ENCODE data around the gene SRGAP1.
"Not testable (repeated sequence)": the region's sequence is repeated elsewhere in the genome, so short reads cannot be mapped to it uniquely, and the experiment has no call there.

Gene SRGAP1

DNA sequence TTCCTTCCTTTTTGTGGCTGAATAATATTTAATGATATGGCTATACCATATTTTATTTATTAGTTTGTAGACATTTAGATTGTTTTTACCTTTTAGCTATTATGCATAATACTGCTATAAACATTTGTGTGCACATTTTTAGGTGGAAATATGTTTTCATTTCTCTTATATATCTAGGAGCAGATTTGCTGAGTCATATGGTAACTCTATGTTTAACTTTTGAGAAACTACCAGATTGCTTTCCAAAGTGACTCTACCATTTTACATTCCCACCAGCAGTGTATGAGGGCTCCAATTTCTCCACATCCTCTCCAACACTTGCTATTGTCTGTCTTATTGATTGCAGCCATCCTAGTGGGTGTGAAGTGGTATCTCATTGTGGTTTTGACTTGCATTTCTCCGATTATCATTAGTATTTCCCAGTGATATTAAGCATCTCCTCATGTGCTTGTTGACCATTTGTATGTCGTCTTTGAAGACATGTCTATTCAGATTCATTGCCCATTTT, 217.4 kb downstream of the SRGAP1 start:
- DNase-seq, result no peak

DNA sequence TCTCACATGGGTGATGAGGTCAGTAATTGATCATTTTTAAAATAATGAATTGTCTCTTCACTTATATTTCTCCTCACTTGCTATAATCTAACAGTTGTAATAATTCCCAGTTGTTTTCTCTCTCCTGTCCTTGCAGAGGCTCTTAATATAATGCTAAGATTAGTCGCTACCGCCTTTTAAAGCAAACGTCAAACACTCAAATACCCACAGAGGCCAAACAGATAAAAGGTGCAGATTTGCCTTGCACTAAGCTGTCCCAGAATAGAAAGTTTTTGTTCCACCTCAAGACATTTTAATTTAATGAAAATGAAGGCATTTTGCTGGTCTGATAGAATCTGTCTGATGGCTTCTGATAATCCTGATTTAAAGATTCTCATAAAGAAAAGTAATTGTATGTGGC, 218.6 kb downstream of the SRGAP1 start:
- DNase-seq, result no peak

- no peak for DNase-seq
Measured at GRCh38 chr12:64064240-64064639, 219.7 kb downstream of the SRGAP1 start.

- DNase-seq, result no peak
Measured at GRCh38 chr12:64064706-64065105, 220.2 kb downstream of the SRGAP1 start.

DNA sequence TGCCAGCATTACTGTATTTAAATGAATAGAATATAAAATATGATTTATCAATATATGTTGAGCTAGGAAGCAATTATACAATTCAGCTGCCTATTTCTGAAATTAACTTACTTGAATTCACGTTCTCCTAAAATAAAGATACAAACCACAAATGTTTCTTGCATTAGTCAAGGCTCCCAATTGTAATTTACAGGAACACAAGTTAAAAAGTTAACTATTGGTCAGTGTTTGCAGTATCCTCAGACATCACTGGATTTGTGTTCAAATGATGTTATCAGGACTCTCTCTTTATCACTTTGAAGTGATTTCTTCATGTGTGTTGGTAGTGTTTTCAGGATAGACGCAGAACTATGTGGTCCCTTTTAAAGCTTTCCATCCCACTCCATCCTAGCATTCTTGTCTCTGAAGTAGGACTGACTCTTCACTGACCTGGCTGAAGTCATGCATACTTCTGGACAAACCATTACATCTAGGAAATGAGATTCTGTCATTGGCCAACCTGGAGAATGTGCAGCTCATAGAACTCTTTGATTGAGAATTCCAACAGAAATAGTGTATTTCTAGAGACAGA, 221.5 kb downstream of the SRGAP1 start:
- no peak for DNase-seq

- DNase-seq, result no peak
Measured at GRCh38 chr12:64066776-64067175, 222.3 kb downstream of the SRGAP1 start.

- DNase-seq, result no peak
Measured at GRCh38 chr12:64070454-64070853, 226.0 kb downstream of the SRGAP1 start.

- no peak for DNase-seq
Measured at GRCh38 chr12:64072916-64073575, 228.5 kb downstream of the SRGAP1 start.

- DNase-seq, result not testable (repeated sequence)
Measured at GRCh38 chr12:64076565-64076964, 232.1 kb downstream of the SRGAP1 start.

- DNase-seq, result no peak
Measured at GRCh38 chr12:64077922-64078321, 233.4 kb downstream of the SRGAP1 start.

GRCh38 chr12:64080319-64081007, 236.0 kb downstream of the SRGAP1 start:
- DNase-seq, result no peak

DNA sequence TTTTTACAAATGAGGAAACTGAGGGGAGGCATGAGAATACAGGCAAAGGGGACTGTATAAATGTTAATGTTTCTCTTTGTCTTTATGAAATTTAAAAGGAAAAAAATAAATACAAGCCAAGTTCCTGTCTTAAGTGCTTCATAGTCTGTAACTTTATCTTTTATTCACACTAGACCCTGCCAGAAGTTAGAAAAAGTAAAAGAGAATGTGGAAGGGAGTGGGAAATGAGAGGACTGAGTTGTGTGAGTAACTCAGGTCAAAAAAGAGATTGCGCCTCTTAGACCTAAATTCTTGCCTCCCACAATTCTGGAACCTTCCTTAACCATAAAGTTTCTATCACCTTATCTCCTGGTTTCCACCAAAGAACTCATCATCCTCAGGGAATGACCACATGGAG, 236.5 kb downstream of the SRGAP1 start:
- DNase-seq, result no peak

- DNase-seq, result no peak
Measured at GRCh38 chr12:64082116-64082515, 237.6 kb downstream of the SRGAP1 start.

GRCh38 chr12:64082866-64083268, 238.4 kb downstream of the SRGAP1 start:
- DNase-seq, result no peak

DNA sequence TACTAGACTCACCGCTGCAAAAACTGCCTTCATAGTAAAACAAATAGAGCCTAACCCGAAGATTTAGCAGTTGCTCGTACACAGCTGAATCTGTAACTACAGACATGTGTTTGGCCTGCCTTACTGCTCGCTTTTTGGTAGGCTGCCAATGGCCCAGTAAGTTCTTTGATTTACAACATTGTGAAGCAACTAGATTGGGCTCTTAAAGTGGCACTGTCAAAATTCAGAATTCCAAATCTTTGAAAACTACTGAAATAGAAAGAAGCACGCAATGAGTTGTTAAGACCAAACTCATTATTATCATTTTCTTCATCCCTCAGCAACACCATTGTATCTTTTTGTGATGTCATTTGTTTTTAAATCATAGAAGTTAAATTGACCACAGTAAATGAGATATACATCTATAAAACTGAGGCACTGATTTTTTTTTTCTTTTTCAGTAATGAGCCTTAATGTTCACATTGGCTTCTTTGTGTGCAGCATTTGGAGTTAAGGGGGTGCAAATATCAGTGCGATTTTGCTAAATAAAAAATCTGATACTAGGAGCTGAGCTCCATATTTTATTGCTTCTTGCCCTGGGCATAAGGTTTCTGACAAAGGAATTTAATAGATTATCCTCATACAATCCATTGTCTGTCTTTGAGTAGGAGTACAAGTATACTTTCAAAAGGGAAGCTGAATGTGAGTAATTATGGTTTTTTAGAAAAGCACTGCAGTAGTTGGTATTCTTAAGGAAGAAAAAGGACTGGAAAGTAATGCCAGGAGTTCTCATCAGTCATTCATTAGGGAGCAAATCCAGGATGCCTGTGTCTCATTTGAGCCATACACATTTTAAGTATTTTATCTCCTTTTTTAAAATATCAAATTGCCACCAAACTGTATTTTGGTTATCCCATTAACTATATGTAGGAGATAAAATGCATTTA, 239.0 kb downstream of the SRGAP1 start:
- DNase-seq, result no peak

GRCh38 chr12:64085154-64085553, 240.7 kb downstream of the SRGAP1 start:
- DNase-seq, result no peak

- no peak for DNase-seq
Measured at GRCh38 chr12:64085996-64086395, 241.5 kb downstream of the SRGAP1 start.

DNA sequence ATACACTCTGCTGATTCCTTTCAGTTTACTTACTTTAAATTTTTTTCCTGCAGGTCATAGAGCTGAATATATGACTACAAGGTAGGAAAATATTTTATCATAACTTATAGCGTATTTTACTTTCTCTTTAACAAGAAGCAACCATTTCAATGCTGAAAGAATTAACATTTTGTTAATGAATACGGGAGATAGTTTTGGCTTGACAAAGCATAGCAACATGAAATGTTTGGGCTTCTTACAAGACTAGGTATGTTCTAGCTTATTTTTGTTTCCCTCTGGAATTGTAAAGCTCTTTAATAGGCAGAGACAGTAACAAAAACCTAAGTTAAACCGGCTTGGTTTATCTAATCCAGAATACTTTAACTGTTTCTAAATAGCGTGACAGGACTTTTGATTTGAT, 242.4 kb downstream of the SRGAP1 start:
- DNase-seq, result no peak

DNA sequence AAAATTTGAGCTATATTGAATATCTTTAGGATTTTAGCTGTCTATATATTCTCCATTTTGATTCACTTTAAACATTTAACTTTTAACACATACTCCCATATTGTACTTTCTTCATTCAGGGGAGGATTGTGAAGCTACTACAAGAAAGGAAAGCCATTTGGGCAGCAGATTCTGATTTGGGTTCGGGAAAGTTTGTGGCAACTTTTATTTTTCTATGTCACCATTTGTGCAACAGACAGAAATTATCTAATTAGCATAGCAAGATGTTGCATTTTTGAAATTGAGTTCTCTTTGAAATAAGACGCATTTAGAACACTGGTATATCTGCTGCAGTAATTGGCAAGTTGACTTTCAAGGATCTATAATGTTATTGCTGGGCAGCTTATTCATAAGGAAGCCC, 243.3 kb downstream of the SRGAP1 start:
- no peak for DNase-seq

DNA sequence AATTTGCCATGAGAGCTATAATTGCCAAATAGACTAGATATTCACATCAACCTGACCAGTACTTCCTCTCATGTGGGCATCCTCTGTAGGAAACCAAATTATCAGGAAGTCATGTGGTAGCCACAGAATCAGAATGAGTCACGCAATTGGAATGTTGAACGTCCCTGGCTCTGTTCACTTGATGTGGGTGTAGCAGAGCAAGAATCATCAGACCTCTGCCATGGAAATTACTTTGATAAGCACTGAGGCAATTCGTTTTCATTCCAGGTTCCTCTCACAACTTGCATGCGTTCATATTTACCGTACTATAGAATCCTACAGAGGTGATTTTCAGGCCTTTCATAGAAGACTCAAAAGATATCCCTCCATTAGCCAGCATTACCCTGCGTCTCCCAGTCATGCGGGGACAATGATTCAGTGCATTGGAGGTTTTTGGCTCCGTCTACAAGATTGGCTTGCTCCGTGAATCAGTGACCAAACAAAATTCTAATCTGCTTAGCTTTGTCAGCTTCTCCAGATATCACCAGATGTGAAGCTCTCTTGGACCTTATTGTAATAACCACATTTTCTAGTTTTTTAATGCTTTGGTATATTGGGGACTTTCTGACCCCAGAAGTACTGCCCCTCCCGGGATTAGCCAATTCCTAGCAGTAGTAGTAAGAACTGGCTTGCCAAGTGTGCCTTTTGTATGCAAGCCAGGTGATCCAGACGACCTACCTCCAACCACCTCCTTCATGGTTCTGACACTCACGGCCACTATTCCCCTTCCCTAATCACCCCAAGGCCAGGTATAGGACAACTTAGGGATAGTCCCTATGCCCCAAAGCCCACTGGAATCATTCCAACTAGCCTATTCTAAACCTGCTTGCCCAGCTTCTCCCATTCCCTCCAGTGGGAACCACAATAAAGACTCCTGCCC, 244.2 kb downstream of the SRGAP1 start:
- peak; percentile 4 for DNase-seq

DNA sequence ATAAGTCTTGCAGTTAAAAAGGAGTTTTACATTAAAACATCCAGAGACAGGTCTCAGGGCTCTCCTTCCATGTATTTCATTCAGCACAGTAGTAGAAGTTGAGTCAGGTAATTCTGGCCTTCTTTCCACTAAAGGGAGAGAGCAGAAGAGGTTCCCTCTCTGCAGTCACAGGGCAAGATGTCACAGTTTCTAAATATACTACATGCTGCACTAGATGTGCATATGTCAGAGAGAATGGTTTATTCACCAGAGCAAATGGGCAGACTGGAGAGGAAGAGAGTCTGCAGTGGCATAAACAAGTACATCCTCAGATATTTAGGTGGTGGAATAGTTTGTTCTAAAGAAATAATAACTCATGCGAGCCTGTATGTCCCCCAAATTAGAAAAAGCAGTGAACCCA, 245.5 kb downstream of the SRGAP1 start:
- no peak for DNase-seq

- DNase-seq, result no peak
Measured at GRCh38 chr12:64091186-64091585, 246.7 kb downstream of the SRGAP1 start.
